ENCODE measurements around the gene SLC6A2.

GRCh38 chr16:55713103-55713502, 57.3 kb downstream of the SLC6A2 start:
- TF ChIP-seq EZH2 (IDR thresholded peaks at IDR 0.05; ENCODE audit: low read length, unreplicated experiment) (no peak), CTCF (conservative IDR thresholded peaks at IDR 0.05; ENCODE audit: low read depth, low read length) (no peak)

Data from PC-3 (cell line).